HepG2 (cell line): ENCODE data around the gene CASTOR1. TPM values are rescaled to one million over a fixed set of nuclear protein-coding genes. Genes with fewer than 3 reads are reported as not detected.

Experiments used
- ATAC-seq: fragments of 200-7000 bp; cut with Tn5 transposase; 3 replicates; pipeline ENCODE4 v1.9.1; 2020; ENCODE audit warnings: mild to moderate bottlenecking, moderate library complexity
- BruUV-seq: library from RNA; stranded (reverse); fragments of 400-500 nt; replicated peaks from 2 replicates; lab custom pipeline; 2021; lab: Mats Ljungman, UMichigan
- CTCF ChIA-PET: fragments of 300-600 bp; formaldehyde crosslinking; extraction: SDS; loops from one replicate; lab custom pipeline; 2021; ENCODE audit warnings: low total read pairs, inconsistent platforms, low intra/inter-chr PET ratio; lab: Yijun Ruan, JAX
- POLR2A ChIA-PET: fragments of 350-600 bp; sonication (Branson Sonifier 250); formaldehyde crosslinking; loops from one replicate; lab custom pipeline; 2020; ENCODE audit warnings: antibody characterized with exemption, inconsistent platforms; lab: Yijun Ruan, JAX
- DNase-seq: peaks from one replicate; pipeline ENCODE4 v3.0.0-alpha.2; 2015; ENCODE audit warnings: low spot score
- FAIRE-seq: peaks from 3 replicates; lab custom pipeline; 2011; peaks lifted over from hg19 to GRCh38; lab: Jason Lieb, UNC
- H2AFZ ChIP-seq: one replicate; pipeline ENCODE4 v1.6.1; 2011; ENCODE audit warnings: low read length, inconsistent platforms
- H3K27ac ChIP-seq: fragments of 300-600 bp; 3 replicates; pipeline ENCODE4 v1.8.0; 2011; ENCODE audit warnings: mixed run types, mild to moderate bottlenecking, mixed read lengths, low read length, inconsistent platforms; ENCODE audit not compliant: insufficient read depth; ENCODE audit errors: extremely low read length
- H3K27me3 ChIP-seq, 2 experiments: fragments of 200-600 bp in 1 of 2; 2 replicates in 1 of 2; 3 replicates in 1 of 2; pipeline versions ENCODE4 v1.6.0 to v1.8.0; 2011; ENCODE audit warnings: low read length in 2 of 2, mild to moderate bottlenecking in 2 of 2, moderate library complexity in 2 of 2, inconsistent platforms in 1 of 2; ENCODE audit not compliant: insufficient read depth in 2 of 2, control insufficient read depth in 1 of 2
- H3K36me3 ChIP-seq, 2 experiments: fragments of 200-600 bp in 1 of 2; replicated peaks in 1 of 2; 2 replicates in 1 of 2; 3 replicates in 1 of 2; pipeline versions ENCODE4 v1.5.1 to v1.8.0; 2011; ENCODE audit warnings: low read length in 2 of 2, inconsistent platforms in 1 of 2; ENCODE audit not compliant: insufficient read depth in 2 of 2, control insufficient read depth in 1 of 2
- H3K4me1 ChIP-seq: 2 replicates; pipeline ENCODE4 v1.5.1; 2012; ENCODE audit warnings: low read length, inconsistent platforms; ENCODE audit not compliant: insufficient read depth
- H3K4me2 ChIP-seq: 2 replicates; pipeline ENCODE4 v1.6.0; 2011; ENCODE audit warnings: low read depth, low read length, inconsistent platforms
- H3K4me3 ChIP-seq, 3 experiments: fragments of 200-600 bp in 1 of 3; sonication (generic), shearing (Covaris generic) in 1 of 3; replicated peaks in 1 of 3; 2 replicates each; pipeline ENCODE4 v1.5.1; 2011 to 2016; ENCODE audit warnings: low read length in 3 of 3, inconsistent platforms in 2 of 3, low read depth in 2 of 3, mild to moderate bottlenecking in 2 of 3, control low read depth in 1 of 3, mixed read lengths in 1 of 3; ENCODE audit not compliant: insufficient read depth in 1 of 3
- H3K79me2 ChIP-seq: one replicate; pipeline ENCODE4 v1.6.1; 2011; ENCODE audit warnings: low read length, inconsistent platforms; ENCODE audit not compliant: insufficient read depth
- H3K9ac ChIP-seq: 2 replicates; pipeline ENCODE4 v1.6.0; 2011; ENCODE audit warnings: mild to moderate bottlenecking, low read depth, low read length, inconsistent platforms; ENCODE audit not compliant: insufficient read depth
- H3K9me3 ChIP-seq: 2 replicates; pipeline ENCODE4 v1.5.1; 2012; ENCODE audit warnings: mild to moderate bottlenecking, low read length
- H4K20me1 ChIP-seq: 2 replicates; pipeline ENCODE4 v1.6.0; 2011; ENCODE audit warnings: inconsistent platforms, mild to moderate bottlenecking, low read length, moderate library complexity; ENCODE audit not compliant: insufficient read depth
- FOSL2 ChIP-seq: sonication (generic); formaldehyde crosslinking; IDR thresholded peaks from 2 replicates; pipeline ENCODE4 v1.4.0; 2020; ENCODE audit warnings: missing genetic modification reagents
- HNRNPL ChIP-seq: fragments of 200-400 bp; formaldehyde crosslinking; IDR thresholded peaks from 2 replicates; pipeline ENCODE4 v1.6.1; 2017; ENCODE audit warnings: mild to moderate bottlenecking, low read depth, low read length
- NFAT5 ChIP-seq: sonication (generic); formaldehyde crosslinking; IDR thresholded peaks from 2 replicates; pipeline ENCODE4 v1.4.0; 2020; ENCODE audit warnings: missing genetic modification reagents
- PAF1 ChIP-seq: IDR thresholded peaks from 2 replicates; pipeline ENCODE4 v1.6.1; 2016; ENCODE audit warnings: missing genetic modification reagents, missing compliant biosample characterization
- PCBP1 ChIP-seq: fragments of 200-400 bp; formaldehyde crosslinking; IDR thresholded peaks from 2 replicates; pipeline ENCODE4 v1.6.1; 2017; ENCODE audit warnings: mild to moderate bottlenecking, low read depth, low read length, borderline replicate concordance
- SMARCC2 ChIP-seq: fragments of 450-650 bp; IDR thresholded peaks from 2 replicates; pipeline ENCODE4 v1.6.1; 2017; ENCODE audit warnings: antibody characterized with exemption, mild to moderate bottlenecking
- ZNF768 ChIP-seq: sonication (generic); formaldehyde crosslinking; IDR thresholded peaks from 2 replicates; pipeline ENCODE4 v1.4.0; 2020; ENCODE audit warnings: missing genetic modification reagents
- WGBS: methylation state at CpG from one replicate; pipeline ENCODE4 v1.1.6; 2017; ENCODE audit warnings: low lambda C conversion rate; 5-methylcytosine and 5-hydroxymethylcytosine counted together
- in situ Hi-C: cut with HindIII; loops from 2 replicates; pipeline ENCODE4 v1.10.0; 2017; ENCODE audit warnings: low pct_unique_long_range_greater_than_20kb; ENCODE audit not compliant: extremely low pct_ligation_motif_present
- intact Hi-C: fragments of 100-400 bp; cut with micrococcal nuclease; formaldehyde crosslinking; loops from one replicate; pipeline ENCODE4 v1.10.0; 2022; ENCODE audit not compliant: unreplicated experiment
- polyA plus RNA-seq, 8 experiments: library from polyadenylated mRNA; depleted of rRNA in 3 of 8; stranded (reverse) in 7 of 8; unstranded in 1 of 8; fragments of >200 nt; fragmentation: Illumina TruSeq in 4 of 8; extraction: Trizol in 4 of 8; gene quantifications; 2 replicates each; pipeline versions ENCODE4 v1.2.1 to v1.2.3, GENCODE V29; 2011 to 2016; ENCODE audit warnings: low read depth in 4 of 8, missing spikeins in 1 of 8, mixed read lengths in 1 of 8; ENCODE audit not compliant: insufficient read depth in 1 of 8
- total RNA-seq, 5 experiments: library from RNA; depleted of rRNA; stranded (reverse); fragments of >200 nt; fragmentation: Illumina TruSeq; extraction: Trizol; gene quantifications; 2 replicates each; pipeline ENCODE4 v1.2.3, GENCODE V29; 2016; ENCODE audit warnings: low read depth in 1 of 5

The CASTOR1 gene
- total and polyA plus RNA-seq, 2 of the 13 experiments (the other 11 are each of a cell fraction or from before 2014, with no cell fraction given) = 2.6 to 4.4 TPM

GRCh38 chr22:30267382-30268302 is 21.7 kb downstream of the CASTOR1 start:
- FAIRE-seq (no peak), DNase-seq (no peak), ATAC-seq (no peak)
- Histone ChIP-seq H3K9ac (no peak overlapping the region), H3K79me2 (no peaks in the 10 kb centered on the region), H3K27ac (no peak overlapping the region), H3K27me3 (peaks cover 8 to 37% of the 10 kb centered on the region in 2 experiments), H3K4me3 (no peak overlapping the region), H2AFZ (no peak overlapping the region), H3K9me3 (no peaks in the 10 kb centered on the region), H3K36me3 (no peaks in the 10 kb centered on the region), H3K4me2 (no peak overlapping the region), H4K20me1 (no peaks in the 10 kb centered on the region), H3K4me1 (peaks cover 10% of the 10 kb centered on the region)
- TF ChIP-seq PCBP1 (no peak), ZNF768 (CRISPR knock-in tag) (peak; percentile 95)
- WGBS = 72% methylated on average over 12 of the region's 14 CpGs
- BruUV-seq = no TSS peak
- intact Hi-C loops (no loop called here), in situ Hi-C loops (loop anchor here (10.0 kb wide), 1 partner anchor 217 kb away; no protein-coding TSS in a partner anchor)
- ChIA-PET POLR2A (no interaction called here), CTCF (no interaction called here)

DNA sequence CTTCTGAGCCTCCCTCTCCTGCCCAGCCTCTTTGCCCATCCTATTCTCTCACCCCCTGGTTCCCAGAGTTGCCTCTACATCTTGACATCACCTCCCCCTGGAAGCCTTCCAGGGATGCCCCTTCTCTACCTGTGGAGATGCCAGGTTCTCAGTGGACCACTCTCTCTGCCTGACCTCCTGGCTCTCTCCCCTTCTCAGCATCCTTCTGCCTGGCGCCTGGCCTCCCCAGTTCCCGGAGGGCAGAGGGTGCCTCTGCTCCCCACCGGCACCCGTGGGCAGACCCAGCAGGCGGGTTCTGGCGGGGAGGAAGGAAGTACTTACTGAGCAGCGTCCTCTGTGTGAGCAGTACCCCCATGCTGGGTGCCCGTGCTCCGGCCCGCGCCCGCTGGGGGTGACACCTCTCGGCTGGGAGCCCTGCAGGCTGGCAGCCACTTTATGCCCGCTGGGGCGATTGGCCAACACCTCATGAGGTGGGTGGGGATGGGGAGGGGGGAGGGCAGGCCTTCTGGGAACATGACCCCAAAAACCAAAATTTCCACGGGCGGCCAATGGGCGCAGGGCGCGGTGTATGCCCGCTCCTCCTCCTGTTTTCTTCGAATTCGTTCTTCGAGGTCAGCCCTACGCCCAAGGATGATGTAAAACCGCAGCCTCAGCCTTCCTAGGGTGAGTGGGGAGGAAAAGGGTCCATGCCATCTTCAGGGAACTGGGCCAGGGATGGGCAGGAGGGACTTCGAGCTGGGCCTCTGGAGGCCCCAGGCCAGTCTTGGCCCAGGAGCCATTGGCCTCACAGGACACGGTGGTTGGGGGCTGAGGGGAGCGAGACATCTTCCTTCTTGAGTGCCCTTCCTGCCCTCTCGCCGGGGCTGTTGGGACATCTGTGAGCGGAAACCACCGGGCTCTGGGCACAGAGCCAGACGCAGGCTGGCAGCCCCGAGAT is 22.6 kb downstream of the CASTOR1 start, which contains the start of gene OSM:
TSS of gene OSM (minus strand) at position 407 of the 937 bp plus-strand sequence. CDS start at position 355, 52 bp downstream.
- Histone ChIP-seq H3K4me3 (no peak within 1 kb of the TSS), H3K4me1 (peaks cover 15% of the 10 kb centered on the region), H3K9ac (no peak within 1 kb of the TSS), H3K9me3 (no peaks in the 10 kb centered on the region), H4K20me1 (no peaks in the 10 kb centered on the region), H3K4me2 (no peak within 1 kb of the TSS; the same call in 1 of the 2 replicates), H3K27me3 (peaks cover 10 to 37% of the 10 kb centered on the region in 2 experiments), H2AFZ (no peak within 1 kb of the TSS), H3K27ac (no peak within 1 kb of the TSS), H3K36me3 (no peaks in the 10 kb centered on the region), H3K79me2 (no peaks in the 10 kb centered on the region)
- DNase-seq (no peak), FAIRE-seq (no peak), ATAC-seq (no peak)
- no TSS peak for BruUV-seq
- CTCF ChIA-PET = no interaction called here
- 64% methylated on average over 21 of the region's 35 CpGs for WGBS
- intact Hi-C loops (no loop called here), in situ Hi-C loops (loop anchor here (10.0 kb wide), 1 partner anchor 218 kb away; no protein-coding TSS in a partner anchor)
- POLR2A ChIA-PET = no interaction called here
- 0 out of 2 replicates have a peak, but pooled peaks have one; percentile 44 for TF ChIP-seq HNRNPL
- TF ChIP-seq FOSL2 (CRISPR knock-in tag) = no peak
- TF ChIP-seq SMARCC2 = no peak
- TF ChIP-seq PAF1 (CRISPR knock-in tag) = no peak
- TF ChIP-seq NFAT5 (CRISPR knock-in tag) = no peak
